ENCODE results near the gene SMIM45.

SMIM45 gene

GRCh38 chr22:41922328-41922727 is 29.6 kb upstream of the SMIM45 start:
- H3K4me3 ChIP-seq (ENCODE audit: insufficient read depth, low read depth, low read length) = no peak overlapping the region
- DNase-seq = no peak
- H3K36me3 ChIP-seq (replicated peaks; ENCODE audit: control insufficient read depth, insufficient read depth, low read length) = no peaks in the 10 kb centered on the region
- H3K27me3 ChIP-seq (ENCODE audit: control insufficient read depth, insufficient read depth, low read length) = peaks cover 44% of the 10 kb centered on the region

DNA sequence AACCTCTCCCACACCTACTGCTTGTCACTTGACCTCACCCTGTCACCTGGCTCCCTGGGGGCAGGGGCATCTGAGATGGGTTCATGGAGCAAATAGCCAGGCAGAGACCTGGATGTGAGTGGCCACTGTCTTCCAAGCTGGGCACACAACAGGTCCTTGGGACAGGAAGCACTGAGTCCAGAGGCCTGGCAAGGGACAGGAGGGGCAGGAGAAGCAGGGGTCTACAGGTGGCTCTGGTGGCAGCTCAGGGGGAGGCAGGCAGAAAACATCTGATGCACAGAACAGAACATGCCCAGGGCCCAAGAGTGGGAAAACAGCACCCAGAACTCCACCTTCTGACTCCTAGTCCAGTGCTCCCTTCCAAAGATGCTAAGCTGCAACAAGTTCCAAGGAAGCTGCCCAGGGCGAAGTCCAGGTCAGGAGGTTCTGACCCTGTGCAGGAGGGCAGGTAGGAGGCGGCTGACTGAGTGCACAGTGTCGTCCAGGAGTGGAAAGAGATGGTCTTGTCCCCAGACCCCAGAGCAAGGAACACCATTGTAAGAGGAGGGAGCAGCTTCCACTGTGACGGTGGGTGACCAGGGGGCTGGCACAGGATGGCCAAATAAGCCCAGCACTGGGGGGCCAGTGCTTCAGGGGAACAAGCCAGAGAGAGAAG is 28.9 kb upstream of the SMIM45 start:
- H3K4me3 ChIP-seq (ENCODE audit: insufficient read depth, low read depth, low read length) = no peak overlapping the region
- DNase-seq = no peak
- H3K36me3 ChIP-seq (replicated peaks; ENCODE audit: control insufficient read depth, insufficient read depth, low read length) = no peaks in the 10 kb centered on the region
- H3K27me3 ChIP-seq (ENCODE audit: control insufficient read depth, insufficient read depth, low read length) = peaks cover 43% of the 10 kb centered on the region

GRCh38 chr22:41923595-41924276 is 28.2 kb upstream of the SMIM45 start:
- DNase-seq = no peak
- Histone ChIP-seq H3K36me3 (replicated peaks; ENCODE audit: control insufficient read depth, insufficient read depth, low read length) (no peaks in the 10 kb centered on the region), H3K27me3 (ENCODE audit: control insufficient read depth, insufficient read depth, low read length) (peaks cover 42% of the 10 kb centered on the region)

GRCh38 chr22:41925783-41926460 is 26.0 kb upstream of the SMIM45 start:
- Histone ChIP-seq H3K27me3 (ENCODE audit: control insufficient read depth, insufficient read depth, low read length) (peaks cover 36% of the 10 kb centered on the region), H3K4me3 (ENCODE audit: insufficient read depth, low read depth, low read length) (peak overlapping the region; percentile 45)

More at GRCh38 chr22:41923595-41924276, 28.2 kb upstream of the SMIM45 start:
- no peak overlapping the region for H3K4me3 ChIP-seq (ENCODE audit: insufficient read depth, low read depth, low read length)

GRCh38 chr22:41927813-41928212 is 24.1 kb upstream of the SMIM45 start:
- Histone ChIP-seq H3K36me3 (replicated peaks; ENCODE audit: control insufficient read depth, insufficient read depth, low read length) (no peaks in the 10 kb centered on the region), H3K4me3 (ENCODE audit: insufficient read depth, low read depth, low read length) (no peak overlapping the region), H3K27me3 (ENCODE audit: control insufficient read depth, insufficient read depth, low read length) (peaks cover 34% of the 10 kb centered on the region)
- DNase-seq = peak; percentile 50

More at GRCh38 chr22:41925783-41926460, 26.0 kb upstream of the SMIM45 start:
- DNase-seq = peak; percentile 97
- H3K36me3 ChIP-seq (replicated peaks; ENCODE audit: control insufficient read depth, insufficient read depth, low read length) = no peaks in the 10 kb centered on the region

DNA sequence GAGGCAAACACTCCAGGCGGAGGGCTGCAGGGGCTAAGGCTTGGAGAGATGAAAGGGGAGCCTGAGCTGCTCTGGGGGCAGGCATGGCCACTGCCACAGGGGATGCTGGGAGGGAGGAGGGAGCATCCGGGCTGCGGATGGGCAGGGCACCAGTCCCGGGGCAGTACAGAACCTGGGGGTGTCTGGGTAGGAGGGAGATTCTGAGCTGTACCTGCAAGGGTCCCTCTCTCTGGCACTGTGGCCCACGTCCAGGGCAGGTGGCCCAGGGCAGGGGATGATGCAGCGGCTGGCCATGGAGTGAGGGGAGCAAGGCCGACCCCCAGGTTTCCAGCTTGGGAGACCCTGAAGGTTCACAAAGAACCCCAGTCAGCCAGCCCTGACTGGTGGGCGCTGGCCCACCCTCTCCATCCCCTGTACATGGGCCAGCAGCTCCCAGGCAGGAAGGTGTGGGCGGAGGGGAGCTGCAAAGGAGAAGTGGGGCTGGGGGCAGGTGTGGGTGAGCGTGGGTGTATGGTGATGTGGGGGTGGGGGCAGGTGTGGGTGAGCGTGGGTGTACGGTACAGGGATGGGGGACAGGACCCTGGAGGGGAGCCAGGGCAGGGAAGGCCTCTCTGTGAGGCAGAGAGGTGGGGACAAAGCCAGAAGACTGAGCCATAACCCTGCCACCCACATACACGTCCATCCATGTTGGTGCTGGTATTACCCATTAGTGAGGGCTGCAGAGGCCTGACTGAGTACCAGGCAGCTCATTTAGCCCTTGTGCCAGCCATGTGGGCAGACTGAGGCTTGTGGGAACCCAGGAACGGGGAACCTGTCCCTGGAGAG is 23.1 kb upstream of the SMIM45 start:
- H3K27me3 ChIP-seq (ENCODE audit: control insufficient read depth, insufficient read depth, low read length) = peaks cover 26% of the 10 kb centered on the region
- H3K36me3 ChIP-seq (replicated peaks; ENCODE audit: control insufficient read depth, insufficient read depth, low read length) = no peaks in the 10 kb centered on the region
- no peak overlapping the region for H3K4me3 ChIP-seq (ENCODE audit: insufficient read depth, low read depth, low read length)
- DNase-seq = peak; percentile 64

DNA sequence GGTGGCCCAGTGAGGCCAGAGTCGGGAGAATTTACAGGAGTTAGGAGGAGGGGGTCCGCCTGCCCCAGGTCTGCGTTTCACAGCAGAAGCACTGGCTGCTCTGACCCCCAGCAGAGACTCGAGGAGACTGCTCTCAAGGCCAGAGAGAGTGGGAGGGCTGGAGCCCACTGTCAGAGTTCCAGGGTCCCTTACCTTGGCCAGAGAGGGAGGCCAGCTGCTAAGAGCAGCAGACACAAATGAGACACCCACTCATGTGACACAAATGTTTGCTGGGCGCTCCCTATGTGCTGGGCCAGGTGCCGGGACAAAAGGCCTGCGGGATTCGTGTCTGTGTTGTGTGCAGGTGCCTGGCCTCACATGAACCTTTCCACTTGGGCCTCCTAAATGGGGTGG is 22.5 kb upstream of the SMIM45 start:
- no peak overlapping the region for H3K4me3 ChIP-seq (ENCODE audit: insufficient read depth, low read depth, low read length)
- DNase-seq = peak; percentile 43
- H3K36me3 ChIP-seq (replicated peaks; ENCODE audit: control insufficient read depth, insufficient read depth, low read length) = no peaks in the 10 kb centered on the region
- peaks cover 26% of the 10 kb centered on the region for H3K27me3 ChIP-seq (ENCODE audit: control insufficient read depth, insufficient read depth, low read length)

DNA sequence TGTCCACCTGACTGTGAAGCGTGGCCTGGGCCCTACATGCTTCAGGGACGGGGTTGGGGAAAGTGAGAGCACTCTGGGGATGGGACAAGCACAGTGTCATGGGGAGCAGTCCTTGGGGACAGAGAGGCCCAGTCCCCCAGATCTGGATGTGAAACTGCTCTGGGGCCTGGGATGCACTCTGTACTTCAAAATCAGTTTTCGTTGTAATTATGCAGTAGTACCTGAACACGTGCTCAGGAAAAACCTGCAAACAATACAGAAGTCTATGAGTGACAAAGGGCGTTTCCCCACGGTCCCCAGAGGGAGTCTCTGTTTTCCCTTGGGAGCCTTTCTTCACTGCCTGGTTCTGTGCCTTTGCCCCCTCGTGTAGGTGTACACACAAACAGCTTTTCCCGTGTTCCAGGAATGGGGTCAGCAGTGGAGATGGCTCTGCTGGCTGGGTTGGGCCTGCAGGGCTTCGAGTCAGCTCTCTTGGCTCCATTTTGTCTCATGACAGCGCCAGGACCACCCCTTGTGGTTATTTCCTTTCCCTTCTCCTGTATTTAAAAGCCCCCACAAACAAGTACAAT is 20.2 kb upstream of the SMIM45 start:
- DNase-seq = no peak
- Histone ChIP-seq H3K36me3 (replicated peaks; ENCODE audit: control insufficient read depth, insufficient read depth, low read length) (peaks cover 2% of the 10 kb centered on the region; the same call in 1 of the 2 replicates), H3K27me3 (ENCODE audit: control insufficient read depth, insufficient read depth, low read length) (peaks cover 10% of the 10 kb centered on the region), H3K4me3 (ENCODE audit: insufficient read depth, low read depth, low read length) (no peak overlapping the region)

- Histone ChIP-seq H3K27me3 (ENCODE audit: control insufficient read depth, insufficient read depth, low read length) (peaks cover 6% of the 10 kb centered on the region), H3K4me3 (ENCODE audit: insufficient read depth, low read depth, low read length) (no peak overlapping the region), H3K36me3 (replicated peaks; ENCODE audit: control insufficient read depth, insufficient read depth, low read length) (peaks cover 4% of the 10 kb centered on the region)
- DNase-seq = no peak
Observed at GRCh38 chr22:41932353-41932752, 19.6 kb upstream of the SMIM45 start.

GRCh38 chr22:41933411-41934177 is 18.4 kb upstream of the SMIM45 start:
- DNase-seq = peak; percentile 44
- no peak overlapping the region for H3K4me3 ChIP-seq (ENCODE audit: insufficient read depth, low read depth, low read length)
- H3K36me3 ChIP-seq (replicated peaks; ENCODE audit: control insufficient read depth, insufficient read depth, low read length) = peaks cover 6% of the 10 kb centered on the region

DNA sequence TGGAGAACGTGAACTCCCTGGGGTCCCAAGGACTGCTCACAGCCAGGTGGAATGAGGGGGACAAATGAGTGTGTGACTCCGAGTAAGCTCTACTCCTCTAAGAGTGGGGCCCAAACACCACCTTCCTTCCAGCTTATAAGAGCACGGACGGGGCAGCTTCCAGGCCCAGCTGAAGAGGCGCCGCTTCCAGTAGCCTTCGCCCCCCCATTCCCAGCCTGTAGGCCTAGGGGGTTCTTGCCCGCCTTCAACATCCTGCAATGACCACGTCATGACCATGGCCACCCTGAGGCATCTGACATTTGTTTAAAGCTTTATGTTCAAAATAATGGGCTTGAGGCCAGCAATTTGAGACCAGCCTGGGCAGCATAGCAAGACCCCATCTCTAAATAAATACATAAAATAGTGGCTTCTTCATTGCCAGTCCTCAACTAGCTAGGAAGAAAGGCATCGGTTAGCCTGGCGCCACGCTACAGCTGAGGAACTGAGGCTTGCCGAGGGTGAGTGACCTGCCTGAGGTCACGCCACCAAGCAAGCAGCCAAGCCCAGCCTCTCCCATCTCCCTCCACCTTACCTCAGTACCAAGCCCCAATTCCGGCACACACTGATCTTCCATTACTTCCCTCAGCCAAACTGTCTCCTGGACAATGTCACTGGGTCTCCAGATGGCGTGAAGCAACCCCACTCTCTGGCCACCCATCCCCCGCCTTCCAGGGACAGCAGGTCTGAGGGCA is 17.5 kb upstream of the SMIM45 start:
- no peak for DNase-seq
- Histone ChIP-seq H3K27me3 (ENCODE audit: control insufficient read depth, insufficient read depth, low read length) (no peaks in the 10 kb centered on the region), H3K36me3 (replicated peaks; ENCODE audit: control insufficient read depth, insufficient read depth, low read length) (peaks cover 13% of the 10 kb centered on the region), H3K4me3 (ENCODE audit: insufficient read depth, low read depth, low read length) (no peak overlapping the region)

More at GRCh38 chr22:41933411-41934177, 18.4 kb upstream of the SMIM45 start:
- no peaks in the 10 kb centered on the region for H3K27me3 ChIP-seq (ENCODE audit: control insufficient read depth, insufficient read depth, low read length)

- Histone ChIP-seq H3K4me3 (ENCODE audit: insufficient read depth, low read depth, low read length) (no peak overlapping the region), H3K27me3 (ENCODE audit: control insufficient read depth, insufficient read depth, low read length) (no peaks in the 10 kb centered on the region), H3K36me3 (replicated peaks; ENCODE audit: control insufficient read depth, insufficient read depth, low read length) (peaks cover 13% of the 10 kb centered on the region)
- DNase-seq = peak; percentile 36
Observed at GRCh38 chr22:41935015-41935351, 17.0 kb upstream of the SMIM45 start.

DNA sequence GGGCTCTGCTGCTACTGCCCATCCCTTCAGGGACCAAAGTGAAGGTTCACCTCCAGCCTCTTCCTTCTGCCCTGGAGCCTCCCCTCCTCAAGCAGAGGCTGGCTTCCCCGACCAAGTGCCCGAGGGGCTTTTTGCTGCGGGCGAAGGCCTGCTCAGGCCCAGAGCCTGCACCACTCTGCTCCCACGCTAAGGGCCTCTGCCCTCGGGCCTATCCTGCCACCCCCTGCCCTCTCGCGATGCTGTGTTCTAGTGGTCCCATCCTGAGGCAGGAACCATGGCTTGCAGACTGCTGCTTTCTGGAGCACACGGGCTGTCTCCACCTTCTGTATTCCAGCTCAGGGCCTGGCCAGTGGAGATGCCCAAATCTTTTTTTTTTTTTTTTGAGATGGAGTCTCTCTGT is 16.4 kb upstream of the SMIM45 start:
- Histone ChIP-seq H3K36me3 (replicated peaks; ENCODE audit: control insufficient read depth, insufficient read depth, low read length) (peaks cover 13% of the 10 kb centered on the region), H3K27me3 (ENCODE audit: control insufficient read depth, insufficient read depth, low read length) (no peaks in the 10 kb centered on the region), H3K4me3 (ENCODE audit: insufficient read depth, low read depth, low read length) (no peak overlapping the region)
- DNase-seq = no peak
